Neuronal stem cell (in vitro differentiated cells): ENCODE data around the gene ITPK1.
"Not testable (repeated sequence)": the region's sequence is repeated elsewhere in the genome, so short reads cannot be mapped to it uniquely, and the experiment has no call there.

ENCODE experiments used
- DNase-seq: peaks from one replicate; pipeline ENCODE4 v3.0.0-alpha.2; 2013; ENCODE audit warnings: low spot score
- H2AFZ ChIP-seq: one replicate; pipeline ENCODE4 v1.6.1; 2013; ENCODE audit warnings: mild to moderate bottlenecking, low read length, inconsistent platforms
- H2AK5ac ChIP-seq: 2 replicates; pipeline ENCODE4 v1.6.1; 2013; ENCODE audit warnings: low read depth, mild to moderate bottlenecking, inconsistent platforms, low read length, moderate library complexity, mixed read lengths
- H2BK120ac ChIP-seq: 2 replicates; pipeline ENCODE4 v1.6.1; 2013; ENCODE audit warnings: low read depth, mild to moderate bottlenecking, inconsistent platforms, low read length, moderate library complexity, mixed read lengths
- H2BK12ac ChIP-seq: one replicate; pipeline ENCODE4 v1.6.1; 2013; ENCODE audit warnings: low read length, inconsistent platforms
- H2BK15ac ChIP-seq: 2 replicates; pipeline ENCODE4 v1.6.1; 2013; ENCODE audit warnings: mild to moderate bottlenecking, low read length, inconsistent platforms, mixed read lengths
- H2BK5ac ChIP-seq: one replicate; pipeline ENCODE4 v1.6.1; 2013; ENCODE audit warnings: inconsistent platforms, mild to moderate bottlenecking, low read length, moderate library complexity
- H3K14ac ChIP-seq: one replicate; pipeline ENCODE4 v1.6.1; 2013; ENCODE audit warnings: low read length, inconsistent platforms
- H3K18ac ChIP-seq: 2 replicates; pipeline ENCODE4 v1.6.1; 2013; ENCODE audit warnings: low read length, inconsistent platforms
- H3K23ac ChIP-seq: 2 replicates; pipeline ENCODE4 v1.6.1; 2013; ENCODE audit warnings: low read depth, mild to moderate bottlenecking, mixed read lengths, low read length, inconsistent platforms; ENCODE audit not compliant: poor library complexity
- H3K27ac ChIP-seq: replicated peaks from 3 replicates; pipeline ENCODE4 v1.5.1; 2013; ENCODE audit warnings: low read length, inconsistent platforms
- H3K27me3 ChIP-seq, 3 experiments: 2 replicates each; pipeline ENCODE4 v1.6.1; 2013; ENCODE audit warnings: low read length in 3 of 3, mild to moderate bottlenecking in 2 of 3, inconsistent platforms in 1 of 3, low read depth in 1 of 3, mixed read lengths in 1 of 3, moderate library complexity in 1 of 3; ENCODE audit not compliant: control insufficient read depth in 3 of 3, insufficient read depth in 3 of 3
- H3K36me3 ChIP-seq, 2 donors: replicated peaks in 1 of 2; 2 replicates each; pipeline ENCODE4 v1.6.1; 2013; ENCODE audit warnings: low read length in 2 of 2; ENCODE audit not compliant: control insufficient read depth in 2 of 2, insufficient read depth in 2 of 2
- H3K4ac ChIP-seq: 2 replicates; pipeline ENCODE4 v1.6.1; 2013; ENCODE audit warnings: inconsistent platforms, mild to moderate bottlenecking, low read length, moderate library complexity
- H3K4me1 ChIP-seq, 2 donors: 1 replicate in 1 of 2; 2 replicates in 1 of 2; pipeline ENCODE4 v1.6.1; 2013; ENCODE audit warnings: low read length in 2 of 2, low read depth in 1 of 2; ENCODE audit not compliant: control insufficient read depth in 2 of 2, insufficient read depth in 1 of 2
- H3K4me2 ChIP-seq: one replicate; pipeline ENCODE4 v1.6.1; 2013; ENCODE audit warnings: mild to moderate bottlenecking, low read length, inconsistent platforms; ENCODE audit not compliant: insufficient read depth, poor library complexity, severe bottlenecking
- H3K4me3 ChIP-seq, 2 donors: 2 replicates each; pipeline ENCODE4 v1.5.1; 2013; ENCODE audit warnings: low read length in 2 of 2, mild to moderate bottlenecking in 2 of 2, inconsistent platforms in 1 of 2, moderate library complexity in 1 of 2
- H3K79me1 ChIP-seq: one replicate; pipeline ENCODE4 v1.6.1; 2013; ENCODE audit warnings: low read depth, mild to moderate bottlenecking, inconsistent platforms, low read length, moderate library complexity
- H3K9ac ChIP-seq: one replicate; pipeline ENCODE4 v1.6.1; 2013; ENCODE audit warnings: mild to moderate bottlenecking, low read depth, low read length, inconsistent platforms; ENCODE audit not compliant: poor library complexity
- H3K9me3 ChIP-seq, 2 donors: replicated peaks in 1 of 2; 2 replicates each; pipeline versions ENCODE3 to v1.6.1; 2013; ENCODE audit warnings: low read length in 2 of 2, mild to moderate bottlenecking in 2 of 2, inconsistent platforms in 1 of 2, low read depth in 1 of 2, mixed read lengths in 1 of 2, moderate library complexity in 1 of 2; ENCODE audit not compliant: control insufficient read depth in 2 of 2, insufficient read depth in 1 of 2
- H4K8ac ChIP-seq: one replicate; pipeline ENCODE4 v1.6.1; 2013; ENCODE audit warnings: low read depth, mild to moderate bottlenecking, inconsistent platforms, low read length, moderate library complexity
- H4K91ac ChIP-seq: one replicate; pipeline ENCODE4 v1.6.1; 2013; ENCODE audit warnings: low read length, low read depth, mild to moderate bottlenecking, inconsistent platforms; ENCODE audit not compliant: poor library complexity
- WGBS, 2 donors: extraction: QIAGEN DNeasy Blood & Tissue Kit; methylation state at CpG; one replicate each; pipeline ENCODE4 v1.1.7; 2013; ENCODE audit warnings: missing lambda C conversion rate in 2 of 2, mixed read lengths in 1 of 2; ENCODE audit not compliant: insufficient read length in 2 of 2, insufficient replicate concordance in 1 of 2; ENCODE audit errors: extremely low coverage in 2 of 2; 5-methylcytosine and 5-hydroxymethylcytosine counted together

ITPK1 gene

GRCh38 chr14:93159625-93160352, 44.1 kb upstream of the ITPK1 start:
- not testable (repeated sequence) for H3K4me2 ChIP-seq, H2BK120ac ChIP-seq, H3K4me1 ChIP-seq

GRCh38 chr14:93158349-93158748, 42.6 kb upstream of the ITPK1 start:
- not testable (repeated sequence) for H3K18ac ChIP-seq, H2BK12ac ChIP-seq, H2BK15ac ChIP-seq, H2AK5ac ChIP-seq, H3K36me3 ChIP-seq, H3K4ac ChIP-seq, H3K9ac ChIP-seq, H2AFZ ChIP-seq, H2BK120ac ChIP-seq, H2BK5ac ChIP-seq, H4K8ac ChIP-seq, H3K14ac ChIP-seq, DNase-seq, H3K4me2 ChIP-seq, H3K27ac ChIP-seq, H3K79me1 ChIP-seq, H4K91ac ChIP-seq, H3K9me3 ChIP-seq, H3K23ac ChIP-seq, H3K4me3 ChIP-seq, H3K27me3 ChIP-seq, H3K4me1 ChIP-seq
- WGBS, 2 donors = no CpG with 5 or more reads among the region's 7 CpGs

More at GRCh38 chr14:93159625-93160352, 44.1 kb upstream of the ITPK1 start:
- not testable (repeated sequence) for H3K9me3 ChIP-seq, H3K4ac ChIP-seq, H2AK5ac ChIP-seq, H2BK5ac ChIP-seq, H2BK15ac ChIP-seq, H4K8ac ChIP-seq, H4K91ac ChIP-seq, H3K79me1 ChIP-seq, H2AFZ ChIP-seq, DNase-seq, H3K9ac ChIP-seq, H3K18ac ChIP-seq, H3K14ac ChIP-seq, H3K4me3 ChIP-seq, H3K27me3 ChIP-seq, H3K36me3 ChIP-seq, H2BK12ac ChIP-seq, H3K23ac ChIP-seq, H3K27ac ChIP-seq
- WGBS, 2 donors = no CpG with 5 or more reads among the region's 5 CpGs

- Histone ChIP-seq H3K27ac (no peak overlapping the region), H2BK15ac (no peak overlapping the region), H3K18ac (no peak overlapping the region), H3K79me1 (no peaks in the 10 kb centered on the region), H2AK5ac (peak overlapping the region; percentile 63), H2AFZ (peak overlapping the region; percentile 59), H3K4me1 (no peaks in the 10 kb centered on the region), H3K4ac (no peak overlapping the region), H3K23ac (no peak overlapping the region), H4K8ac (no peak overlapping the region), H3K14ac (no peak overlapping the region), H3K9me3 (no peaks in the 10 kb centered on the region), H4K91ac (peak overlapping the region; percentile 33), H2BK120ac (no peak overlapping the region), H2BK12ac (no peak overlapping the region), H3K4me2 (no peak overlapping the region), H3K36me3 (no peaks in the 10 kb centered on the region), H3K27me3 (no peaks in the 10 kb centered on the region), H2BK5ac (peak overlapping the region; percentile 7), H3K4me3 (no peak overlapping the region), H3K9ac (peak overlapping the region; percentile 32)
- no peak for DNase-seq
- WGBS, 2 donors = no CpG with 5 or more reads among the region's 8 CpGs
Observed at GRCh38 chr14:93156693-93157369, 41.1 kb upstream of the ITPK1 start.

GRCh38 chr14:93155667-93156066, 39.9 kb upstream of the ITPK1 start:
- Histone ChIP-seq H3K4me2 (no peak overlapping the region), H2BK12ac (no peak overlapping the region), H3K4me1 (peaks cover under 1 to 2% of the 10 kb centered on the region in 2 donors), H3K23ac (no peak overlapping the region), H3K27ac (no peak overlapping the region), H2BK120ac (no peak overlapping the region), H3K36me3 (no peaks in the 10 kb centered on the region), H2BK5ac (no peak overlapping the region), H2AFZ (no peak overlapping the region), H4K91ac (no peak overlapping the region), H3K9ac (no peak overlapping the region), H3K9me3 (no peaks in the 10 kb centered on the region), H2AK5ac (no peak overlapping the region), H2BK15ac (no peak overlapping the region), H3K79me1 (no peaks in the 10 kb centered on the region), H4K8ac (no peak overlapping the region), H3K27me3 (no peaks in the 10 kb centered on the region), H3K4me3 (no peak overlapping the region), H3K18ac (no peak overlapping the region), H3K14ac (no peak overlapping the region), H3K4ac (no peak overlapping the region)
- no peak for DNase-seq
- no CpG with 5 or more reads among the region's 2 CpGs for WGBS, 2 donors
